H9 (cell line): ENCODE results near the gene PRKAG3. TPM values are rescaled to one million over a fixed set of nuclear protein-coding genes. Genes with fewer than 3 reads are reported as not detected.

Experiments
- DNase-seq: peaks from one replicate; pipeline ENCODE4 v3.0.0-alpha.2; 2017
- H2AFZ ChIP-seq: one replicate; pipeline ENCODE4 v1.6.1; 2013; ENCODE audit warnings: mild to moderate bottlenecking, low read length, control low read depth, moderate library complexity
- H2AK5ac ChIP-seq: 2 replicates; pipeline ENCODE4 v1.6.1; 2013; ENCODE audit warnings: low read length, control low read depth, mixed read lengths; ENCODE audit not compliant: insufficient read length
- H2BK120ac ChIP-seq: one replicate; pipeline ENCODE4 v1.6.1; 2013; ENCODE audit warnings: low read depth, mild to moderate bottlenecking, low read length, control low read depth, inconsistent platforms; ENCODE audit not compliant: poor library complexity, severe bottlenecking
- H2BK12ac ChIP-seq: 2 replicates; pipeline ENCODE4 v1.6.1; 2013; ENCODE audit warnings: low read length, control low read depth, mixed read lengths, low read depth; ENCODE audit not compliant: insufficient read length
- H2BK15ac ChIP-seq: 2 replicates; pipeline ENCODE4 v1.6.1; 2013; ENCODE audit warnings: low read depth, low read length, control low read depth
- H2BK20ac ChIP-seq: one replicate; pipeline ENCODE4 v1.6.1; 2013; ENCODE audit warnings: low read depth, mild to moderate bottlenecking, low read length, control low read depth, inconsistent platforms; ENCODE audit not compliant: poor library complexity, severe bottlenecking
- H2BK5ac ChIP-seq: 2 replicates; pipeline ENCODE4 v1.6.1; 2013; ENCODE audit warnings: low read length, control low read depth, mixed read lengths; ENCODE audit not compliant: insufficient read length
- H3K14ac ChIP-seq: 2 replicates; pipeline ENCODE4 v1.6.1; 2013; ENCODE audit warnings: low read length, control low read depth; ENCODE audit not compliant: insufficient read depth
- H3K18ac ChIP-seq: 2 replicates; pipeline ENCODE4 v1.6.1; 2013; ENCODE audit warnings: low read depth, mild to moderate bottlenecking, mixed read lengths, low read length, control low read depth; ENCODE audit not compliant: insufficient read length
- H3K23ac ChIP-seq: 2 replicates; pipeline ENCODE4 v1.6.1; 2013; ENCODE audit warnings: low read length, control low read depth, mixed read lengths, low read depth; ENCODE audit not compliant: insufficient read length
- H3K23me2 ChIP-seq: 2 replicates; pipeline ENCODE4 v1.6.1; 2013; ENCODE audit warnings: low read depth, mild to moderate bottlenecking, mixed read lengths, low read length, control low read depth; ENCODE audit not compliant: insufficient read length, poor library complexity, severe bottlenecking
- H3K27ac ChIP-seq: 2 replicates; pipeline ENCODE4 v1.5.1; 2013; ENCODE audit warnings: low read length, control low read depth, mixed read lengths, low read depth; ENCODE audit not compliant: insufficient read length
- H3K27me3 ChIP-seq: 2 replicates; pipeline ENCODE4 v1.6.1; 2013; ENCODE audit warnings: low read length, control low read depth, inconsistent platforms; ENCODE audit not compliant: insufficient read depth
- H3K4ac ChIP-seq: 2 replicates; pipeline ENCODE4 v1.6.1; 2013; ENCODE audit warnings: low read depth, mild to moderate bottlenecking, control low read depth, inconsistent platforms, low read length, moderate library complexity
- H3K4me1 ChIP-seq: 2 replicates; pipeline ENCODE4 v1.6.1; 2013; ENCODE audit warnings: low read length, control low read depth, inconsistent platforms; ENCODE audit not compliant: insufficient read depth
- H3K4me2 ChIP-seq: 2 replicates; pipeline ENCODE4 v1.6.1; 2013; ENCODE audit warnings: low read length, control low read depth, mixed read lengths; ENCODE audit not compliant: insufficient read length, insufficient read depth
- H3K56ac ChIP-seq: 2 replicates; pipeline ENCODE4 v1.6.1; 2013; ENCODE audit warnings: low read depth, mild to moderate bottlenecking, mixed read lengths, low read length, control low read depth; ENCODE audit not compliant: insufficient read length
- H3K79me1 ChIP-seq: 2 replicates; pipeline ENCODE4 v1.6.1; 2013; ENCODE audit warnings: low read depth, mild to moderate bottlenecking, moderate library complexity, low read length, control low read depth, inconsistent platforms; ENCODE audit not compliant: insufficient read depth, poor library complexity, severe bottlenecking
- H3K79me2 ChIP-seq: 2 replicates; pipeline ENCODE4 v1.6.1; 2013; ENCODE audit warnings: low read length, control low read depth, inconsistent platforms; ENCODE audit not compliant: insufficient read depth
- H3K9ac ChIP-seq: 2 replicates; pipeline ENCODE4 v1.6.1; 2013; ENCODE audit warnings: low read length, control low read depth, mixed read lengths; ENCODE audit not compliant: insufficient read length; ENCODE audit errors: extremely low read depth
- H3K9me3 ChIP-seq: one replicate; pipeline ENCODE4 v1.6.1; 2013; ENCODE audit warnings: low read depth, low read length, inconsistent platforms; ENCODE audit not compliant: control insufficient read depth
- H3T11ph ChIP-seq: one replicate; pipeline ENCODE4 v1.6.1; 2013; ENCODE audit warnings: mild to moderate bottlenecking, low read length, control low read depth, inconsistent platforms
- H4K20me1 ChIP-seq: one replicate; pipeline ENCODE4 v1.6.1; 2013; ENCODE audit not compliant: control insufficient read depth, insufficient read length, insufficient read depth
- H4K5ac ChIP-seq: 2 replicates; pipeline ENCODE4 v1.6.1; 2013; ENCODE audit warnings: low read depth, mild to moderate bottlenecking, mixed read lengths, low read length, control low read depth; ENCODE audit not compliant: insufficient read length
- H4K8ac ChIP-seq: replicated peaks from 2 replicates; pipeline ENCODE4 v1.6.1; 2013; ENCODE audit warnings: low read length, control low read depth, mixed read lengths, low read depth; ENCODE audit not compliant: insufficient read length
- H4K91ac ChIP-seq: 2 replicates; pipeline ENCODE4 v1.6.1; 2013; ENCODE audit warnings: low read depth, mild to moderate bottlenecking, moderate library complexity, mixed read lengths, low read length, control low read depth; ENCODE audit not compliant: insufficient read length
- H3K27ac Mint-ChIP-seq, 3 experiments: 2 replicates in 2 of 3; 3 replicates in 1 of 3; pipeline ENCODE4 v1.8.0; 2020 to 2021; ENCODE audit warnings: mixed read lengths in 3 of 3, mild to moderate bottlenecking in 1 of 3, moderate library complexity in 1 of 3
- H3K27me3 Mint-ChIP-seq: 2 replicates; pipeline ENCODE4 v1.8.0; 2021; ENCODE audit warnings: low read depth, mild to moderate bottlenecking, moderate library complexity, mixed read lengths
- H3K36me3 Mint-ChIP-seq, 3 experiments: 2 replicates in 2 of 3; 3 replicates in 1 of 3; pipeline ENCODE4 v1.8.0; 2020 to 2021; ENCODE audit warnings: low read depth in 3 of 3, mixed read lengths in 3 of 3; ENCODE audit not compliant: insufficient read depth in 1 of 3
- H3K4me1 Mint-ChIP-seq, 2 experiments: 2 replicates each; pipeline ENCODE4 v1.8.0; 2020; ENCODE audit warnings: mixed read lengths in 2 of 2
- H3K4me3 Mint-ChIP-seq, 2 experiments: 2 replicates in 1 of 2; 3 replicates in 1 of 2; pipeline ENCODE4 v1.8.0; 2020 to 2021; ENCODE audit warnings: mild to moderate bottlenecking in 2 of 2, mixed read lengths in 2 of 2, moderate library complexity in 1 of 2
- H3K9me3 Mint-ChIP-seq, 2 experiments: 2 replicates in 1 of 2; 3 replicates in 1 of 2; pipeline ENCODE4 v1.8.0; 2020; ENCODE audit warnings: mild to moderate bottlenecking in 2 of 2, mixed read lengths in 2 of 2, moderate library complexity in 1 of 2
- WGBS: extraction: QIAGEN DNeasy Blood & Tissue Kit; methylation state at CpG from one replicate; pipeline ENCODE4 v1.1.7; 2013; ENCODE audit warnings: missing lambda C conversion rate, low lambda C conversion rate, mixed read lengths; ENCODE audit not compliant: insufficient read length; ENCODE audit errors: extremely low coverage; 5-methylcytosine and 5-hydroxymethylcytosine counted together
- total RNA-seq: library from RNA; stranded (reverse); gene quantifications from 2 replicates; pipeline ENCODE4 v1.2.1, GENCODE V29; 2021
- TF ChIP-seq, protein P1 (sequence below): fragments of 200-600 bp; sonication (generic); conservative IDR thresholded peaks from 3 replicates; pipeline ENCODE4 v1.8.0; 2021; ENCODE audit warnings: antibody characterized with exemption, mild to moderate bottlenecking

PRKAG3 gene
- total RNA-seq, 1 experiment from 2014 or later: not detected

DNA sequence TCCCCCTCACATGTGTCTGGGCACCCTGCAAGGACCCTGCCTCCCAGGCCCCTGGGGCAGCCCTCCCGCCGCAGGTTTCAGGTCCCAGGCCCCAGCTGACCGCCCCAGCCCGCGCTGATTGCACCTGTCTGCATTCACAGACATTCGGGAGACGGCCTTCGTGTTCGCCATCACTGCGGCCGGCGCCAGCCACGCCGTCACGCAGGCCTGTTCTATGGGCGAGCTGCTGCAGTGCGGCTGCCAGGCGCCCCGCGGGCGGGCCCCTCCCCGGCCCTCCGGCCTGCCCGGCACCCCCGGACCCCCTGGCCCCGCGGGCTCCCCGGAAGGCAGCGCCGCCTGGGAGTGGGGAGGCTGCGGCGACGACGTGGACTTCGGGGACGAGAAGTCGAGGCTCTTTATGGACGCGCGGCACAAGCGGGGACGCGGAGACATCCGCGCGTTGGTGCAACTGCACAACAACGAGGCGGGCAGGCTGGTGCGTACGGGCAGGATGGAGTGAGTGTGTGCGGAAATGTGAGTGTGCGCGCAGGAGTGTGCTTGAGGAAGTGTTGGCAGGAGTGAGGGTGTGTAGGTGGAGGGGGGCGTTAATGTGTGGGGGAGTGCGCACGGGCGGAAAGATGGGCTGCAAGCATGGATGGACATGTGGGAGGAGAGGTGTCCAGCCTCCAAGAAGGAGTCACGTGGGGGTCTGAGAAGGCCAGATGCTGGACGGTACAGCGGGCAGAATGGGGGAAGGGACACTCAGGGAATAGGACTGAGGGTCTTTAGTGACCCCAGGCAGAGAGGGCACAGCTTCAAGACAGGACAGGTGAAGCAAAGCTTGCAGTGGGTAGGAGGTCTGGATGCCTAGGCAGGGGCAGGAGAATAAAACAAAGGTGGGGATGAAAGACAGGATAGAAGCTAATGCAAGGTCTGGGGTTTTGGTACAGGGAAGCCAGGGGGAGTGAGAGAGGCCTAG is 40.0 kb upstream of the PRKAG3 start:
- H3K27ac ChIP-seq: no peak overlapping the region
- no peak overlapping the region for H2BK20ac ChIP-seq
- H2AFZ ChIP-seq: no peak overlapping the region
- no peaks in the 10 kb centered on the region for H3K9me3 ChIP-seq
- peak overlapping the region in 1 of 2 experiments; percentile 53; a peak in 2 of 5 replicates for H3K4me3 Mint-ChIP-seq
- H3K14ac ChIP-seq: no peak overlapping the region; the same call in 1 of the 2 replicates
- H4K20me1 ChIP-seq: no peaks in the 10 kb centered on the region
- TF ChIP-seq, protein P1, sequence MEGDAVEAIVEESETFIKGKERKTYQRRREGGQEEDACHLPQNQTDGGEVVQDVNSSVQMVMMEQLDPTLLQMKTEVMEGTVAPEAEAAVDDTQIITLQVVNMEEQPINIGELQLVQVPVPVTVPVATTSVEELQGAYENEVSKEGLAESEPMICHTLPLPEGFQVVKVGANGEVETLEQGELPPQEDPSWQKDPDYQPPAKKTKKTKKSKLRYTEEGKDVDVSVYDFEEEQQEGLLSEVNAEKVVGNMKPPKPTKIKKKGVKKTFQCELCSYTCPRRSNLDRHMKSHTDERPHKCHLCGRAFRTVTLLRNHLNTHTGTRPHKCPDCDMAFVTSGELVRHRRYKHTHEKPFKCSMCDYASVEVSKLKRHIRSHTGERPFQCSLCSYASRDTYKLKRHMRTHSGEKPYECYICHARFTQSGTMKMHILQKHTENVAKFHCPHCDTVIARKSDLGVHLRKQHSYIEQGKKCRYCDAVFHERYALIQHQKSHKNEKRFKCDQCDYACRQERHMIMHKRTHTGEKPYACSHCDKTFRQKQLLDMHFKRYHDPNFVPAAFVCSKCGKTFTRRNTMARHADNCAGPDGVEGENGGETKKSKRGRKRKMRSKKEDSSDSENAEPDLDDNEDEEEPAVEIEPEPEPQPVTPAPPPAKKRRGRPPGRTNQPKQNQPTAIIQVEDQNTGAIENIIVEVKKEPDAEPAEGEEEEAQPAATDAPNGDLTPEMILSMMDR: no peak
- H2BK120ac ChIP-seq: no peak overlapping the region
- DNase-seq: no peak
- H3K4me2 ChIP-seq: peak overlapping the region; percentile 4
- H3K23ac ChIP-seq: no peak overlapping the region
- no peak overlapping the region for H3T11ph ChIP-seq
- no peak overlapping the region for H4K8ac ChIP-seq
- no peaks in the 10 kb centered on the region for H3K79me1 ChIP-seq
- H2AK5ac ChIP-seq: no peak overlapping the region
- no peak overlapping the region for H4K91ac ChIP-seq
- no peak overlapping the region for H3K18ac ChIP-seq
- H3K79me2 ChIP-seq: no peaks in the 10 kb centered on the region
- H4K5ac ChIP-seq: no peak overlapping the region
- no peak overlapping the region for H3K27ac Mint-ChIP-seq
- no peaks in the 10 kb centered on the region for H3K4me1 ChIP-seq
- WGBS: no CpG with 5 or more reads among the region's 60 CpGs
- no peak overlapping the region for H3K4ac ChIP-seq
- H3K4me1 Mint-ChIP-seq: peaks cover 9 to 18% of the 10 kb centered on the region in 2 experiments
- no peak overlapping the region for H2BK5ac ChIP-seq
- no peak overlapping the region for H3K9ac ChIP-seq
- no peak overlapping the region for H3K56ac ChIP-seq
- H3K27me3 ChIP-seq: peaks cover 97% of the 10 kb centered on the region
- H2BK12ac ChIP-seq: no peak overlapping the region
- no peaks in the 10 kb centered on the region; a peak in 1 of 7 replicates for H3K36me3 Mint-ChIP-seq
- peaks cover 99% of the 10 kb centered on the region for H3K27me3 Mint-ChIP-seq
- H3K23me2 ChIP-seq: peaks cover 2% of the 10 kb centered on the region
- no peak overlapping the region for H2BK15ac ChIP-seq
- H3K9me3 Mint-ChIP-seq: peaks cover 2 to 3% of the 10 kb centered on the region in 2 experiments; a peak in 4 of 5 replicates
